CD4-positive, alpha-beta T cell treated with Interleukin-21 for 1 hour (primary cell): Measurements from ENCODE around the gene UQCR11.
"Not testable (repeated sequence)": the region's sequence is repeated elsewhere in the genome, so short reads cannot be mapped to it uniquely, and the experiment has no call there.

Experiments
- DNase-seq: peaks from one replicate; pipeline ENCODE4 v3.0.0-alpha.2; 2020

Gene UQCR11

DNA sequence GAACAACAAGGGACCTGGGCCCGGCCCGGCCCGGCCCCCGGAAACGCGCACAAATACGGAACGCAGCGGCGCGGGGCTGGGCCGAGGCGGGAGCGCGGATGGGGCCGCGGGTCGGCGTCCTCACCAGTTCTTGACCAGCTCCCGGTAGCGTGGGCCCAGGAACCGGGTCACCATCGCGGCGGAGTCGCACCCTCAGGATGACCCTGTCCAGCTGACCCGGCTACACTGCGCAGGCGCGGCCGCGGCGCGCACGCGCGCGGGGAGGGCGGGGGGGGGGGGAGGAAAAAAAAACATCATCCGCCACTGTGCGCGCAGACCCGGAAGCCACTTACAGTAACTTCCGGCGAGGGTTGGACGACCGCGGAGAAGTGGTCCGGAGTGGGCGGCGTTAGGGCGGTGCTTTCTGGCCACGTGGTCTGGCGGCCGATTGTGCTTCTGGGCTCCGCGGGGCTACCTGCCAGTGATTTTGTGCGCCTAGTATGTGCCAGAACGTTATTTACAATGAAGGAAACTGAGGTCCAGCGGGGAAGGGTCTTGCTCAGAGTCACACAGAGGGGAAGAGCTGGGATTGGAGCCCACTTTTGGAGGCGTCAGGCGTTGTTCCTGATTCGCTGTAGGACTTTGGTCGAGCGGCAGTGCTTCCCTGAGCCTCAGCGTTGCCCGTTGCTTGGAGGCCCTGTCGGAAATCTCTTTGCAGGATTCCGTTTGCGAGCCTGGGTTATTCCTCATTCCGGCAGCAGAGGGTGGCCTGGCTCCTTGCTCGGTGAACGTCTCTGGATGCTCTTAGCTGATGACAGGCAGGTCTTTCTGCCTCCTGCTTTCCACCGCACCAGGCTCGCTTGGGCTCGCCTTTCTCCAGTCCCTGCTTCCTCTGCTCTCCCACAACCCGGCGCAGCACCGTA, at the start of gene UQCR11:
Gene UQCR11, minus strand, starts transcription at position 227 of the 902 bp plus-strand sequence. Its CDS starts 53 bp downstream, at position 174.
- DNase-seq, result peak; percentile 93

DNA sequence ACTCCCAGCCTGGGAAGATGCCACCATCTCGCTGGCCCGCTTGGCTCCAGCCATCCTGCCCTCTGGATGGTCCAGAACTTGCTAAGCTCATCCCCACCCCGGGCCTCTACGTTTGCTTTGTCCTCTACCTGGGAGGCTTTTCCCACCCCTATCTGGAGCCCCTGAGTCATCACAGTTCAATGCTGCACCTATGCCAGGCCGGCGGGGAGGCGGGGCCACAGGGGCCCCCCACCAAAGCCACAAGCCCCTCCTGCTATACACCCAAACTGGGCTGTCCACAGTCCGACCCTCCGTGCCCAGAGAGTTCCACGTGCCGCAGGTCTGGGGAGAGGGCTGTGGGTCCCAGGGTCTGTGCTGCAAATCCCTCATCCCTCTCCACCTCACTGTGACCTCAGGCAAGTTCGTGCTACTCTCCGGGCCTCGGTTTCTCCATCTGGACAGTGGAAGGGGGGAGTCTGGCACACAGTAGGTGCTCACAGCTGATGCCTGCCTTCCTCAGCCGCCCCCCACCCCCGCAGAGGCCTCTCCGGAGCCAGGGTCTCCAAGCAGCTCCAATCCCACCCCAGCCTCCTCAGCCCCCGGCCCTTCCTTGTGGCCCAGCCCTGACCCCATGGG, 49.0 kb upstream of the UQCR11 start:
- no peak for DNase-seq

DNA sequence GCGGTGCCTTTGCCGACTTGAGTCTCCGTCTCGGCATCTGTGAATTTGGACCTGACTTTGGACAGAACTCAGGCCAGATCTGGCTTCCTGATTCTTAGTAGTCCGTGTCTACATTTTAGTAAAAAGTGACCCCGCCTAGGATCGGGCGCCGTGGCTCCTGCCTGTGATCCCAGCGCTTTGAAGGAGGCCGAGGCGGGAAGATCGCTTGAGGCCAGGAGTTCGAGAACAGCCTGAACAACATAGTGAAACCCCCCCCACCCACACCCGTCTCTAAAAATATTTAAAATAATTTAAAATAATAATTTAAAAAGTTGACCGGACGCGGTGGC, 48.0 kb upstream of the UQCR11 start:
- DNase-seq, result no peak

DNA sequence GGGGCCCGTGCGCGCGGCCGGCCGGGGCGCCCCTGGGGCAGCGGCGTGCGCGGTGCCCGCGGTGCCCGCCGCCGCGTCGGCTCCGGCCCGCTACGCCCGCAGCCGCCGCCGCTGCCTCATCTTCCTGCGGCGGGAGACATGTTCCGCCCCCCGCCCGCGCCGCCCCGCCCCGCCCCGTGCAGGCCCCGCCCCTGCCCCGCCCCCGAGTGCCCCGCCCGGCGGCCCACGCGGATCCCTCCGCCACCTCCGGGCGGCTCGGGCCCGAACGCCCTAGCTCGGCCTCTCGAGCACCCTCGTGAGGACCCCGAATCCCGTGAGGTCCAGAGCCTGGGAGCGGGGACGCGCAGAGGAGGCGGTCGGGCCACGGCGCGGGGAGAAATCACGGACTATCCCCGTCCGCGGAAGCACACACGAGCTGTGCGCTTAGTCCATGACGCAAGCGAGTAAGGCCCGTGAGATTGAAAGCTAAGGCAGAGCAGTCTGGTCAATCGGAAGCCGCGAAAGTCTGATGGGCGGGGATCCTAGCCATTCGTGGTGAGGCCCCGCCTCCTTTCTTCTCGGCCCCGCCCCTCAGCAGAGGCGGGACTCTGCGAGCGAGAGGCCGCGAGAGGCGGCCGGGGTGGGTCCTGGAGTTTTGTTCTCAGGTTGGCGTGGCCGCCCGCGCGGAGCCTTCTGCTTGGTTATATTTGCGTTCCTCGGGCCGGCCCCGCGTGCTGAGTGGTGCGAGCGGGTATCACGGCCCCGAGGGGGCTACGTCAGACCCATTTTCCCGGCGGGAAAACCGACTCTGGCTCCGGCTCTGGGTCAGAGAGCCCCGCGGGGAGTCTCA, 47.4 kb upstream of the UQCR11 start, which contains the start of gene TCF3:
Gene TCF3, minus strand, starts transcription at position 145 of the 829 bp plus-strand sequence. CDS start 2,367 bp downstream, outside the sequence.
- DNase-seq, result peak; percentile 99

DNA sequence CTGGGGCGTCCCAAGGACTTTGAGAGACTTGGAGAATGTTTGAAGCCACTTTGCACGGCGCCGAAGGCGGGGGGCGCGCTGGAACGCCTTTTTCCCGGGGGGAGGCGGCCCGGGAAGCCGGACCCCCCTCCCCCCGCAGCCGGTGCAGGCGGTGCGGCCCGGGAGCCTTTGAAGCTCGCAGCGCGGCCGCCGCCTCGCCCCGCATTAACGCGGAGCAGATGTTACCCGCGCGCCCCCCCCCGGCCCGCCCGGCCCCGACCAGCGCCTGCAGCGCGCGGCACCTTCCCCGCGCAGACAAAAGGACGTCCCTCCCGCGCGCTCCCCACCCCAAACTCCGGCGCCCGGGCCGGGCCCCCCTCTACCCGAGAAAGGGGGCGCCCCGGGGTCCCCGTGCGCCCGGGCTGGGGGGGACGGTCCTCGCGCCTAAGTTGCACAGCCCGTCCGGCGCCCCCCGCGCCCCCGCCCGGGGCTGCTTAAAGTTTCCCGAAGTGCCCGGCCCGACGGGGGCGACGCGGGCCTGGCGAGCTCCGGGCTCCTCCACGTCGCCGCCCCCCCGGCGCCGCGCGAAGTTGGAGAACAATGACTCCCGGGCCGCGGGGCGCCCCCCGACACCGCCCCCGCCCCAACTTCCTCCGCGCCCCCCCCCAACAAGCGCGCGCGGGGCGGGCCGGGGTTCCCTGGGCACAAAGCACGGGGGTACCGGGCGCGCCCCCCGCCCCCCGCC, 46.5 kb upstream of the UQCR11 start:
- DNase-seq, result peak; percentile 46

DNA sequence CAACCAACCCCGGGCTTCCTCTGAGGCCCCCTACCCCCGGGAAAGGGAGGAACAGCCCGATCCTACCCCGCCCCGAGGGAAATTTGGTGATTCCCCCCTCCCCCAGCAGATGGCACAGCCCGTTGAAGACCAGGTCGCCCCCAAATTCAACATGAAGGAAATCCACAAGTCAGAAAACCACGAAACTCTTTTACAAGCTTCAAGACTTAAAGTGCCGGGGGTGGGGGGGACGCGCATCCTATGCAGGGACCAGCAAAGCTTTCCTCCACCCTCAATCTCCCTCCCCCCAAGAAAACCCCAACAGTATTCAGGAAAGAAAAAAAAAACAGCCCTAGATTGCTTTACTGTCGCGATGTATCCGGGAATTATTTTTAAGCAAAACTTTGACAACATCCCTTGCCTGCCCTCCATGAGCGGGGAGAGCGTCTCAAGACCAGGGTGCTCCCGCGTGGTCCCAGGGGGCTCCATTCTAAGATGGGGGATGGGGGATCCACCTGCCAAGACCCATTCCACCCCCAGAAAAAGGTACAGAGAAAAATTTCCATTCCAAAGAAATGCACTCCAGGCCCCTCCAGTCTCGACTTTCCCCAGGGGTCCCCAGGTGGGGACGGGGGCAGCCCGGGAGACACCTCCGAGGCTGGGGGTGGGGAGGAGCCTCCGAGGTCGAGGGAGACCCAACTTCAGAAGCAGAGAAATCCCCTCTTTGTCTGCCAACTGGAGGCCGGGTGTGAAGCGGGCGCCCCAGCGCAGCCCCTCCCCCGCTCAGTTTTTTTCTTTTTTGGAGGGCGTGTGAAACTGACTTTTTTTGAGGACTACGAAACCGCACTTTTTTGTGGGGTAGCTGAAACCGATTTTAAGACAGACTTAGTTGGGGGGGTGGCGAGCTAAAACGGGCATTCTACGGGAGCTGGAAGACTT, 45.6 kb upstream of the UQCR11 start:
- peak; percentile 85 for DNase-seq

DNA sequence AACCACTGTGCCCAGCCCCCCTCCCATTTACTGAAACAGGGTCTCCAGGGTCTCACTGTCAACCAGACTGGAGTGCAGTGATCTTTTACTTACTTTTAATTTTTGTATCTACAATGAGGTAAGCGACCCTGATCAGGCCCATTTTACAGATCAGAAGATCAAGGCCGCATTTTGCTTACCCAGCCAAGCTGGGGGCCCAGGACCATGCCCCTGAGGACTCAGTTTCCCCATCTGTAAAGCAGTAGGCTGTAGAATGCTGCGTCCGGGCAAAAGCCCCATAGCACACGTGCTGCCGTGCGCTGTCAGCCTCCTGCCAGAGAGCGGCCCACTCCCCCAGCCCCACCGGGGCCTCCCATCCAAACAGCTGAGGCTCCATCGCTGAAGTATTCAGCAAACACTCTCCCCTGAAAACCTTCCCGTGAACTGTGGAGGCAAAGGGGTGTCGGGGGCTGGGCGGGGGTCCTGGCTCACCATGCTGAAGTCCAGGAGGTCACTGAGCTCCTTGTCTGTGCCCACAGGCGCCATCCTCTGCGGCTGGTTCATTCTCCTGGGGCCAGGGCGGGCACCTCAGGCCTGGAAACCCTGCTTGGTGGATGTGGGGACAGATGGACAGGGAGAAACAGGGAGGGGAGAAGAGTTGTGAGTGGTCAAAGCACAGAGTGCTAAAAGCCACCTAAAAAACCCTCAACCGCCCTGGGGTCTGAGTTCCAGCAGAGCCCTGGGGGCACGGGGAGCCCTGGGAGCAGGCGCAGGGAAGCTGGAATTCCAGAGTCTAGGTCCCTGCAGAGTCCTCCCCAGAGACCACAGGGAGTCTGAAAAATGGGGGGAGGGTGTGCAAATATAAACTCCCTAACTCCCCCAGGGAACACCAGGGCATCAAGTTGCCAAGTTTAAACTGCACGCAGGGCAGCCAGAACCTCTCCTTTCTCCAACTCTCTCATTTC, 44.7 kb upstream of the UQCR11 start:
- DNase-seq, result no peak

DNA sequence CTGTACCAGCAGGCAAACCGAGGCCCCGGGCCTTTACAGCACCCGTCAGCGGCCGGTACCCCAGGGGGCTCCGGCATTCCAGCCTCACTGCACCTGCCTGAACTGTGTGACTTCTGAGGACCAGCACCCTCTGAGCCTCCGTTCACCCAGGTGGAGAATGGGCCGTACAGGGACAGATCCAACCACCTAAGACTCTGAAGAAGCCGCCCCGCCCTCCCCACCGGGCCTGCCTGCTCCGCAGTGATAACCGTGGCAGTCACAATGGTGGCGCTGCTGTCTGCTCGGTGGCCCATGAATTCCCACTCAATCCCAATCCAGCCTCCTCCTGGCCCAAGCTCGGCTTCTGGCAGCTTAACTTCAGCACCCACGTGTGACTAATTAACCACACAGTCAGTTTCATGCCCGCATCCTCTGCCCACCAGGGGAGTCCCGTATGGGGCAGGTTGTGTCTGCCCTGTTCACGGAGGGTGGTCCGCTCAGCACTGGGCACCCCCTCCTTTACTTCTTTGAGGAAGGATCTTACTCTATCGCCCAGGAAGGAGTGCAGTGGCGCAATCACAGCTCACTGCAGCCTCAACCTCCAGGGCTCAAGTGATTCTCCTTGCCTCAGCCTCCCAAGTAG, 43.8 kb upstream of the UQCR11 start:
- no peak for DNase-seq

DNA sequence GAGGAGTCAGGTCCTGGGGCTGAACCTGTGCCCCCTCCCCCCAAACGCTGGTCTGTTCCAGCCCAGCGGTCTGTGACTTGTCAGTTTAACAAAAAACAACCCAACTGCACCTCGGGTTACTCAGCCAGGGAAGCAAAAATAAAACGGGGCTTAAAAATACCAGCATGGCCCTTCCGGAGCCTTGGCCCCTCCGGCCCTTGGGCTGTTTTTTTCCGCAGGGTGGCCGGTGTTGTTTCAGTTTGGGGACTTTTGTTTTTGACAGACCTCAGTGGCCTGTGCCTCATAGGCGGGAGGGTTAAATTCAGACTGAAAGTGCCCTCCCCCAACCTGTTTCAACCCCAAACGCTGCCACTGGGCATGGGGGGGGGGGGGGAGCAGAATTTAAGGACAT, 43.2 kb upstream of the UQCR11 start:
- no peak for DNase-seq

DNA sequence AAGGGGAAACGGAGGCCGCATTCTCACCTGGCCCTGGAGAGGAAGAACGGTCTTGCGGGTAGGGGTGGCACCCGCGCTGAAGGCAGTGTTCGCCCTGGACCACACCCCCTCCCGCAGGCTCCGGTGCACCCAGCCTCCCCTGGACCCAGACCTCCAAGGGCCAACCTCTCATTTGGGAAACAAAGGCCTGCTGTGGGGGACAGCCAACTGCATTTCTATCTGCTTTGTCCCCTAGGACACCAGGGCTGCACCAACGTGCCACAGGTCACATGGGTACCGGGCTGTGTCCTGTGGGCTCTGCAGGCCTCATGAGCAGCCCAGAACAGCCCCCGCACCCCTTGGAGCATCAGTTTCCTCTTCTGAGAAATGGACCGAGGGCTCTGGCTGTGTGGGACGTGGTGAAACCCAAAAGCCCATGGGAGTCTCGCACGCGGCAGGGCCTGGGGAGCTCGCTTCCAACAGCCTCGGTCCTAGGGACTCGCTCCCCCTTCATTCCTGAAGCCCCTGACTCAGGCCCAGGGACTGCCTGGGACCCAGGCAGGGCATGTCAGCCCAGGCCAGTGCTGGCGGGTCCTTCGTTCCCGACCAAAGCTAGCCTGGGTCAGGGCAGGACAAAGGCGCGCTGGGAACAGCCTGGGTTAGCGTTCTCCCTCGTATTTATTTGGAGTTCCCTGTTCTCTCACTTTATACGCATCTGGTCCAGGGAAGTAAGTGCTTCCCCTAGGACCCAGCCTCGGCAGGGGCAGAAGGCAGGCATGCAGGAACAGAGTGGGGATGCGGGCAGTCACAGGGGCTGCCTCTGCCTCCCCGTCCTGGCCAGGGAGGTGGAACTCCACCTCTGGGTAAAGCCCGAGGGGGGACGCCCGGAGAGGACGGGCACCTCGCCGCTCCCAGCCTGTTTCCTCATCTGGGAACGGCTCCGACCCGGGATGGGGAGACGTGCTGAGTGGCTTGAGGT, 42.5 kb upstream of the UQCR11 start:
- DNase-seq, result no peak

DNA sequence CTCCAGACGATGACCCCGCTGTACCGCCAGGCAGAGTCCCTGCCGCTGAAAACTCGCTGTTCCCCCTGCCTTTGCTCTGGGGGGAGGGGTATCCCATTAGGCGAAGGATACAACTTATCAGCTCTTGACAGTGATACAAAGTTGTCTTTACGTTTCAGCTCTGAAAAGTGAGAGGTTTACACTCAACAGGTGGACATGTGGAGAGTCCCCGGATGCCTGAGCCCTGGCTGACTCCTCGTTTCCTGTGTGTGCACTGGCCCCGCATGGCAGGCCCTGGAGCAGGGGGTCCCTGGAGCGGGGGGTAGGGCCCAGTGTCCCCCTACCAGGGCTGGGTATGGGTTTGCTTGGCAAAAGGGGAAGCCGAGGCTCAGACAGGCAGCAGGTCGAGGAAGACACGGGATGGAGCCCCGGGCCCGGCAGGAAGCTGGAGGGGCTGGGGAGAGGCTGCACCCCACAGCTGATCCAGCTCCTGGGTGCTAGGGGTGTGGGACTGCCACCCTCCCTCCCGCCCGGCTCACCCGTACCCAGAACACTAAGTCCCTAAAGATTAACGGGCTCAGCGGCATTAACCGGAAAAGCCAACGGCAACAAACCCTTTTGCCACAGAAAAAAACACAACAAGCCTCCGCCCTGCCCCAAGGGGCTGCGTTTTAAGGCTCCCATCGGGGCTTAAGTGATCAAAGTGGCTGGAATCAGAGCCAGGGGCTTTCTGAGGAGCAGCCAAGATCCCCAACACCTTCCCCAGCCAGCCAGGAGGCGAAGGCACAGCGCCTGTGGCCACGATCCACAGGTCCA, 41.6 kb upstream of the UQCR11 start:
- no peak for DNase-seq

DNA sequence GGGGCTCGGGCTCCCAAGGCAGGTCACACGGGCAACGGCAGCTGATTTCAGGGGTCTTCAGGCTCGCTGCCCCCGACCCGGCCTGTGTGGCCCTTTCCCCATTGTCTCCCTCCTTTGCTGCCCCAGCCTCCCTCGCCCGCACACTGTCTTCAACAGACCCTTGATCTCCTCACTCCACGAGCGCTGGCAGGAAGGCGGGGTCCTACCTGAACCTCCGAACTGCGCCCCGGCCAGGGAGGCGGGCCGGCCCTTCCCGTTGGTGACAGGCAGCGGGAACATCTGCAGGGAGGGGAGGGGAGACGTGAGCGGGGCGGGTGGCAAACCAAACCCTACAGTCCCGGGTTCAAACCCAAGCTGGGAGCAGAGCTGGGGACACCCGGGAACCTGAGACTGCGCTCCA, 40.9 kb upstream of the UQCR11 start:
- DNase-seq, result no peak

DNA sequence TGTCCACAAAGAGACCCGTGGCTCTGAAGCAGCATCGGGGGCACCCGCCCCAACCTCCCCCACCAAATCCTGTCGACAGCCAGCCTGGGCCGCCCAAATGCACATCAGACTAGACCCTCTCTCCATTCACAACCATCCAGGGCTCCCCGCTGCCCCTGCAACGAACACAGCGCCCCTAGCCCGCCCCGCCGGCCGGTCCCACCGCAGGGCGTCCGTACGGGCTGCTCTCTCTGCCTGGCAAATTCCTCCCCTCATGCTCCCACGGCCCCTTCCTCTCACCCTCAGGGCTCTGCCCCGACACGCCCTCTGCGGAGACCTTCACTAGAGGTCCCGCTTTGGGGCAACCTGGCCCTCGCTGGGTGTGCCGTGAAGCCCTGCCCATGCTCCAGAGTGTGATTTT, 40.0 kb upstream of the UQCR11 start:
- DNase-seq, result no peak

DNA sequence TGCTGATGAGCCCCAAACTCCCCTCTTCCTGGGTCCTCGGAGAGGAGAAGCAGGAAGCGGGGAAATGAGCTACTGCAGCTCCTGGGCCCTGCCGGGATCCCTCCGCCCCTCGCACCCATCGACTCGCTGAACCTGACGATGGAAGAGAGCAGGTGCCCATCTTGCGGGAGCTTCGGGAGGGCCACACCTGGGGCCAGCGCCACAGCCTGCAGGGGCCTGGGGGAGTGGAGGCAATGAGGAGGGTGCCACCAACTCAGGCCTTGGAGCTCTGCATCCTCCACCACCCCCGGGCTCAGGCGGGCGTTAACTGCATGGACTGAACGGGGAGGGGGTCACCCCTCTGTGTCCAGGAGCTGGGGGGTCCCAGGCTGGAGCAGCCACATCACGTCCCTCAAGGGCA, 38.8 kb upstream of the UQCR11 start:
- no peak for DNase-seq

DNA sequence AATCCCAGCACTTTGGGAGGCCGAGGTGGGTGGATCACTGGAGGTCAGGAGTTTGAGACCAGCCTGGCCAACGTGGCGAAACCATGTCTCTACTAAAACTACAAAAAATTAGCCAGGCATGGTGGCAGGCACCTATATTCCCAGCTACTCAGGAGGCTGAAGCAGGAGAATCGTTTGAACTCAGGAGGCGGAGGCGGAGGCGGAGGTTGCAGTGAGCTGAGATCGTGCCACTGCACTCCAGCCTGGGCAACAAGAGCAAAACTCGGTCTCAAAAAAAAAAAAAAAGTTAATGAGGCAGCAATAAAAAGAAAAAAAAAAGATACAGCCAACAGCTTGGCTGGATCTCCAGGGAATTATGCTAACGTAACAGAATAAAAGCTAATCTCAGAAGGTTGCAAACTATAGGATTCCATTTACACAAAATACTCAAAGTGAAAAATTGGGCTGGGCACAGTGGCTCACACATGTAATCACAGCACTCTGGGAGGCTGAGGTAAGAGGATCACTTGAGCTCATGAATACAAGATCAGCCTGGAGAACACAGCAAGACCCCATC, 35.7 kb upstream of the UQCR11 start:
- DNase-seq, result not testable (repeated sequence)

DNA sequence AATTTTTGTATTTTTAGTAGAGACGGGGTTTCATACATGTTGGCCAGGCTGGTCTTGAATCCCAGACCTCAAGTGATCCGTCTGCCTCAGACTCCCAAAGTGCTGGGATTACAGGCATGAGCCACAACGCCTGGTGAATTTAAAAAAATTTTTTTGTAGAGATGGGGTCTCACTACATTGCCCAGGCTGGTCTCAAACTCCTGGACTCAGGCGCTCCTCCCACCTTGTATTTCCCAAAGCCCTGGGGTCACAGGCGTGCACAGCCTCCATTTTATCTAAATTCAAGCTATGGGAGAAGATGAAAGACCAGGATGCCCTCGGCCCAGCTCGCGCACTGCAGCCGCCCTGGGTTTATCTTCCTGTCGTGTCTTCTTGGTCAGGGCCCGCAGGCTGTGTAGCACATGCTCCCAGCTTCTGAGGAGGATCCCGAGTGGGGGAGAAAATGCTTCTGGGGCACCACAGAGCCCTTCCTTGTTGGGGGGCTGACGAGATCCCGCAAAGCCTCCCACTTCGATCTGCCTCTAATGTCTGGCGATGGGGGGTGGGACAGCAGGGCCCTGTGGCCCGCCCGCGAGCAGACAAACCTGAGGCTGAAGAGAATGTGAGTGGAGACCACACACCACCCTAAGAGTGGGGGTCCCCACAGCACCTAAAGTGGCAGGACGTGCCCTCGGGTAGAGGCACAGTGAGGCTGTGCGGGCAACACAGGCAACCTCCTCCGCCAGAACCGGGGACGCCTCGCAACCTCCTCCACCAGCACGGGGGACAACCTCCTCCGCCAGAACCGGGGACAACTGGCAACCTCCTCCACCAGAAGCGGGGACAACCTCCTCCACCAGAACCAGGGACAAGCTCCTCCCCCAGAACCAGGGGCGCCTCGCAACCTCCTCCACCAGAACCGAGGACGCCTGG, 31.3 kb upstream of the UQCR11 start:
- DNase-seq, result no peak

DNA sequence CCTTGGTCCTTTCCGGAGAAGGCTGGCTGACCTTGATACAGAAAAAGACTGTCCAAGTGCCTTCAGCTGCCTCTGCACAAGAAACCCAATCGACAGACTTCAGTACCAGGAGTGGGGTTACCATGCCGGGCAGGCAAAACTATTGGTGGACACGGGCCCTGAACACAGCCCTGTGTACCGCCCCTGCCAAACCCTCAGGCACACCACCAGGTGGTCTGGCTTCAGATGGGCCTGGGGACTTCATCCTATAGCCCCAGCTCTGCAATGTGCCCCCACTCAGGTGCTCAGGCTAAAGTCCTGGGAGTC, 29.6 kb upstream of the UQCR11 start:
- no peak for DNase-seq
